Neural crest cell (in vitro differentiated cells): ENCODE results near the gene ACER3. TPM values are rescaled to one million over a fixed set of nuclear protein-coding genes. Genes with fewer than 3 reads are reported as not detected.
"Not testable (repeated sequence)": the region's sequence is repeated elsewhere in the genome, so short reads cannot be mapped to it uniquely, and the experiment has no call there.

ENCODE experiments used
- DNase-seq: peaks from one replicate; pipeline ENCODE4 v3.0.0; 2021; ENCODE audit warnings: low read depth, mixed read lengths, low spot score
- H3K27ac Mint-ChIP-seq: one replicate; pipeline ENCODE4 v1.8.0; 2021; ENCODE audit warnings: mild to moderate bottlenecking, mixed read lengths; ENCODE audit not compliant: unreplicated experiment
- H3K27me3 Mint-ChIP-seq: 2 replicates; pipeline ENCODE4 v1.8.0; 2021; ENCODE audit warnings: low read depth, mild to moderate bottlenecking, mixed read lengths
- H3K36me3 Mint-ChIP-seq: 2 replicates; pipeline ENCODE4 v1.8.0; 2021; ENCODE audit warnings: low read depth, mild to moderate bottlenecking, mixed read lengths
- H3K4me1 Mint-ChIP-seq: 2 replicates; pipeline ENCODE4 v1.8.0; 2021; ENCODE audit warnings: mixed read lengths
- H3K4me3 Mint-ChIP-seq: one replicate; pipeline ENCODE4 v1.8.0; 2021; ENCODE audit warnings: mild to moderate bottlenecking, mixed read lengths
- H3K9me3 Mint-ChIP-seq: 2 replicates; pipeline ENCODE4 v1.8.0; 2021; ENCODE audit warnings: mixed read lengths
- total RNA-seq: library from RNA; stranded (reverse); gene quantifications from 2 replicates; pipeline ENCODE4 v1.2.1, GENCODE V29; 2021
- TF ChIP-seq, protein P1 (sequence below): fragments of 200-600 bp; sonication (generic); conservative IDR thresholded peaks from 2 replicates; pipeline ENCODE4 v1.5.0; 2021; ENCODE audit warnings: antibody characterized with exemption, mild to moderate bottlenecking

The ACER3 gene
- total RNA-seq, 1 donor from 2014 or later = 19.0 TPM

DNA sequence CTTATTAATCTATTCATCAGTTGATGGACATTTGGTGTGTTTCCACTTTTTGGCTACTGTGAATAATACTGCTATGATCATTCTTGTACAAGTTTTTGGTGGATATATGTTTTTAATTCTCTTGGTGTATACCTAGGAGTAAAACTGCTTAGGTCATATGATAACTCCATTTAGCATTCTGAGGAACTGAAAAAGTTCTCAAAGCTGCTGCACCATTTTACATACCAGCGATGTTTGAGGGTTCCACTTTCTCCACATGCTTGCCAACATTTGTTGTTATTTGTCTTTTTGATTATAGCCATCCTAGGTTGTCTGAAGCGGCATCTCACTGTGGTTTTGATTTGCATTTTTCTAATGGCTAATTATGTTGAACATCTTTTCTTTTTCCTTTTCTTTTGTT, 4.1 kb upstream of the ACER3 start:
- Mint-ChIP-seq H3K27me3 (no peaks in the 10 kb centered on the region), H3K9me3 (no peaks in the 10 kb centered on the region), H3K4me1 (peaks cover 13% of the 10 kb centered on the region), H3K27ac (no peak overlapping the region), H3K4me3 (no peak overlapping the region), H3K36me3 (no peaks in the 10 kb centered on the region)
- DNase-seq = no peak
- TF ChIP-seq, protein P1, sequence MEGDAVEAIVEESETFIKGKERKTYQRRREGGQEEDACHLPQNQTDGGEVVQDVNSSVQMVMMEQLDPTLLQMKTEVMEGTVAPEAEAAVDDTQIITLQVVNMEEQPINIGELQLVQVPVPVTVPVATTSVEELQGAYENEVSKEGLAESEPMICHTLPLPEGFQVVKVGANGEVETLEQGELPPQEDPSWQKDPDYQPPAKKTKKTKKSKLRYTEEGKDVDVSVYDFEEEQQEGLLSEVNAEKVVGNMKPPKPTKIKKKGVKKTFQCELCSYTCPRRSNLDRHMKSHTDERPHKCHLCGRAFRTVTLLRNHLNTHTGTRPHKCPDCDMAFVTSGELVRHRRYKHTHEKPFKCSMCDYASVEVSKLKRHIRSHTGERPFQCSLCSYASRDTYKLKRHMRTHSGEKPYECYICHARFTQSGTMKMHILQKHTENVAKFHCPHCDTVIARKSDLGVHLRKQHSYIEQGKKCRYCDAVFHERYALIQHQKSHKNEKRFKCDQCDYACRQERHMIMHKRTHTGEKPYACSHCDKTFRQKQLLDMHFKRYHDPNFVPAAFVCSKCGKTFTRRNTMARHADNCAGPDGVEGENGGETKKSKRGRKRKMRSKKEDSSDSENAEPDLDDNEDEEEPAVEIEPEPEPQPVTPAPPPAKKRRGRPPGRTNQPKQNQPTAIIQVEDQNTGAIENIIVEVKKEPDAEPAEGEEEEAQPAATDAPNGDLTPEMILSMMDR = no peak

DNA sequence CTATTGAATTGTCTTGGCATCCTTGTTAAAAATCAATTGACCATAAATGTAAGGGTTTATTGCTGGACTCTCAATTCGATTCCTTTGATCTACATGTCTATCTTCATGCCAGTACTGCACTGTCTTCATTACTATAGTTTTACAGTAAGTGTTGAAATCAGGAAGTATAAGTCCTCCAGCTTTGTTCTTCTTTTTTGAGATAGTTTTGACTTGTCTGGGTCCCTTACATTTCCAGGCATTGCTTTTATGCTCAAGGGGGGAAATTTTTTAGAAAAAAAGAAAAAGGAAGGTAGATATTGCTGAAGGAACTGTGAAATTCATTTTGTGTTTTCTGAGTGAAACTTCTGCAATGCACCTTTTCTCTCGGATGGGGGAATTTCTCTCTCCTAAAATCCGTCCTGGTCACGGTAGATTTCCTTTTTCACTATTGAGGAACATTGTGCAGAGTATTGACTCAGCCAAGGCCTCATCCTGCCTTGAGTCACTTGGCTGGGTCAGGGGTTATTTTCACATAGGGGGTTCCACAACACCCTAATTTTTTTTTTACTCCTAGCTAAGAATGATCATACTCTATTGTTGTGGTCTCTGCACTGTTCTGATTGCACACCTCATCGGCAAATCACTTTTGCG, 2.8 kb upstream of the ACER3 start:
- no peak overlapping the region for H3K27ac Mint-ChIP-seq
- DNase-seq = no peak
- H3K9me3 Mint-ChIP-seq = no peaks in the 10 kb centered on the region
- peak overlapping the region; percentile 54 for H3K4me3 Mint-ChIP-seq
- H3K27me3 Mint-ChIP-seq = no peaks in the 10 kb centered on the region
- peaks cover 19% of the 10 kb centered on the region for H3K4me1 Mint-ChIP-seq
- TF ChIP-seq, protein P1 = no peak
- H3K36me3 Mint-ChIP-seq = no peaks in the 10 kb centered on the region

DNA sequence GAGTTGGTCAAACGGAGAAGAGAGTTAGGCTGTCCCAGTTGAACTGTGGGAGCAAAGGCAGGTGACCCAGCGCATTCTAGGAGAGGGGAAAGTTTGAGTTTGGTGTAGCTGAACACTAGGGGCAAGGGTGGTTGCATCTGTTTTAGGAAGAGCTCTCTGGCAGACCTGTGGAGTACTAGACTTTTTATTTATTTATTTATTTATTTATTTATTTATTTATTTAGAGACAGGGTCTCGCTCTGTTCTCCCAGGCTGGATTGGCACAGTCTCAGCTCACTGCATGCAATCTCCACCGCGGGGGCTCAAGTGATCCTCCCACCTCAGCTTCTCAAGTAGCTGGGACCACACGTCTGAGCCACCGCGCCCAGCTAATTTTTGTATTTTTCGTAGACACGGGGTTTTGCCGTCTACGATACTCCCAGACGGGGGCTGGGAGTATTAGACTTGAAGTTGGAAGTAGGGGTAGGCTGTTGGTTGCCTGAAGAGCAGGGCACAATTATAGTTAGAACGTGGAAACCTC, 950 bp upstream of the ACER3 start:
- DNase-seq = no peak
- Mint-ChIP-seq H3K4me1 (peaks cover 24% of the 10 kb centered on the region), H3K27ac (no peak overlapping the region), H3K4me3 (peak overlapping the region; percentile 74), H3K27me3 (no peaks in the 10 kb centered on the region), H3K36me3 (no peaks in the 10 kb centered on the region), H3K9me3 (no peaks in the 10 kb centered on the region)
- TF ChIP-seq, protein P1 = no peak

DNA sequence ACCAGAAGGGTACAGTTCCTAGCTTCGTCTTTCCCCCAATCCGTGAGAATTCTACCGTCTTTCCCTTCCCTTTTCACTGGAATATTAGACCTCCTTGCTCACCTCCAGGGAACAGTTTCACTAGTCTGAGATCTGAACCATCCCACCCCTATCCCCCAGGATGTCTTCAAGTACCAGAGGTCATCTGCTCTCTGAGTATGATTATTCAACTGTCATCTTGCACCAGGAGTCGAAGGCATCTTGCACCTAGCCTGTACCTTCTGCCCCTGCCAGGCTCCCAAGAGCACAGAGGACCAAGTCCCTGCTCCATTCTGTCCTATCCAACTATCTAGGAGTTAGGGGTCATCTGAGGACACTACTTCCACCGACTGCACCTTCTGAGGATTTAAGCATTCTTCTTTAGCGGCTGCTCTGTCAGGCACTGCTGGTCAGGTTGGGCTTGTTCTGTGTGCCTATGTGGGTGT, 804 bp downstream of the ACER3 start:
- Mint-ChIP-seq H3K4me1 (peaks cover 24% of the 10 kb centered on the region), H3K27me3 (no peaks in the 10 kb centered on the region), H3K27ac (no peak overlapping the region), H3K36me3 (no peaks in the 10 kb centered on the region), H3K9me3 (no peaks in the 10 kb centered on the region), H3K4me3 (peak overlapping the region; percentile 85)
- TF ChIP-seq, protein P1 = no peak
- no peak for DNase-seq

DNA sequence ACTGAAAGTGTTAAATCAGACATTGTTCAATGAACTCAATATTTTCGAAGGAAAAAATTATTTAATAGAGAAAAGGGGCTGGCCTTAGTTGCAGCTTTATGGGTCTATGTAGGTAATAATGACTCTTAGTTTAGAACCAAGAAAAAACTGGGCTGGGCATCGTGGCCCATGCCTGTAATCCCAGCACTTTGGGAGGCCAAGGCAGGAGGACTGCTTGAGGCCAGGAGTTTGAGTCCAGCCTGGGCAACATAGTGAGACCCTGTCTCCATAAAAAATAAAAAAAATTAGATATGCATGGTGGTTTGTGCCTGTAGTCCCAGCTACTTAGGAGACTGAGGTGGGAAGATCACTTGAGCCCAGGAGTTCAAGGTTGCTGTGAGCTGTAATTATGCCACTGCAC, 2.1 kb downstream of the ACER3 start:
- peaks cover 22% of the 10 kb centered on the region for H3K4me1 Mint-ChIP-seq
- H3K27ac Mint-ChIP-seq, H3K27me3 Mint-ChIP-seq, H3K36me3 Mint-ChIP-seq, H3K9me3 Mint-ChIP-seq, DNase-seq: not testable (repeated sequence)
- H3K4me3 Mint-ChIP-seq = peak overlapping the region; percentile 61

DNA sequence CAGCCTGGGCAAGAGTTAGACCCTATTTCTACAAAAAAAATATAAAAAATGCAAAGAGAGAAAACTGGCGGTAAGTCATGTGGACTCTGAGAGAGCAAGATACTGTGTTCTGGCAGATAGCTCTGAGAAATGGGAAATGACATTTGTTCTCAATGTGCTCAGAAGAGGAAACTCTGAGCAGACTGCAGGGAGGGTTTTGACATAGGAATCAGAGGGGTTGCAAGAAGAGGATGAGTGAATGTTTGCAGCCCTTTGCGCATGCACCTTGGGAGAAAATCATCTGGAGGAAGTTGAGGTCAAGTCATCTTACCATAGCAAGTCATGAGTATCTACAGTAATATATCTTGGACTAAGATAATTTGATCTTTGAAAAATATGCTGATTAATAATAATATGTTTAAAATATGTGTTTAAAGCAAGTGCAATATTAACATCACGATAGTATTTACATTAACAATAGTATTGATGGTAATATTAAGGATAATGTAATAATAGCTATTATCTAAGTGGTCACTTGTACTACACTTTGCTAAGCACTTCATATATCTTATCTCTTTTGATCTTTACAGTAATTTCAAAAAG, 2.6 kb downstream of the ACER3 start:
- H3K4me3 Mint-ChIP-seq = peak overlapping the region; percentile 48
- H3K27me3 Mint-ChIP-seq = no peaks in the 10 kb centered on the region
- peaks cover 20% of the 10 kb centered on the region for H3K4me1 Mint-ChIP-seq
- TF ChIP-seq, protein P1 = no peak
- DNase-seq = no peak
- H3K36me3 Mint-ChIP-seq = no peaks in the 10 kb centered on the region
- no peaks in the 10 kb centered on the region for H3K9me3 Mint-ChIP-seq
- H3K27ac Mint-ChIP-seq = no peak overlapping the region
